Activated CD4-positive, alpha-beta T cell treated with anti-CD3 and anti-CD28 coated beads for 1 hour (primary cell): Measurements from ENCODE around the gene PGA3.
"Not testable (repeated sequence)": the region's sequence is repeated elsewhere in the genome, so short reads cannot be mapped to it uniquely, and the experiment has no call there.

Source experiments
- DNase-seq: peaks from one replicate; pipeline ENCODE4 v3.0.0-alpha.2; 2020

Gene PGA3

GRCh38 chr11:61172356-61172755 is 31.0 kb upstream of the PGA3 start:
- DNase-seq = no peak

- DNase-seq = no peak
These were observed 30.4 kb upstream of the PGA3 start for GRCh38 chr11:61172888-61173287.

GRCh38 chr11:61173456-61173855 is 29.9 kb upstream of the PGA3 start:
- DNase-seq = no peak

GRCh38 chr11:61174273-61174672 is 29.0 kb upstream of the PGA3 start:
- no peak for DNase-seq

- DNase-seq = no peak
These were observed 28.4 kb upstream of the PGA3 start for GRCh38 chr11:61174949-61175348.

- no peak for DNase-seq
These were observed 26.9 kb upstream of the PGA3 start for GRCh38 chr11:61176446-61176845.

GRCh38 chr11:61180205-61180604 is 23.1 kb upstream of the PGA3 start:
- DNase-seq = not testable (repeated sequence)

- DNase-seq = no peak
These were observed 21.8 kb upstream of the PGA3 start for GRCh38 chr11:61181489-61181888.

GRCh38 chr11:61183645-61184044 is 19.7 kb upstream of the PGA3 start:
- DNase-seq = no peak

GRCh38 chr11:61186504-61186903 is 16.8 kb upstream of the PGA3 start:
- no peak for DNase-seq

- DNase-seq = peak; percentile 64
These were observed 15.7 kb upstream of the PGA3 start for GRCh38 chr11:61187505-61188130.

GRCh38 chr11:61189933-61190332 is 13.4 kb upstream of the PGA3 start:
- no peak for DNase-seq

GRCh38 chr11:61193596-61193995 is 9.7 kb upstream of the PGA3 start:
- DNase-seq = no peak

- DNase-seq = no peak
These were observed 9.1 kb upstream of the PGA3 start for GRCh38 chr11:61194169-61194671.

GRCh38 chr11:61194981-61195695 is 8.2 kb upstream of the PGA3 start:
- DNase-seq = no peak

- DNase-seq = no peak
These were observed 7.6 kb upstream of the PGA3 start for GRCh38 chr11:61195719-61196118.

- DNase-seq = no peak
These were observed 5.0 kb upstream of the PGA3 start for GRCh38 chr11:61198361-61198760.

GRCh38 chr11:61198948-61199523 is 4.3 kb upstream of the PGA3 start:
- DNase-seq = no peak

- no peak for DNase-seq
These were observed 1.8 kb upstream of the PGA3 start for GRCh38 chr11:61201476-61201875.

GRCh38 chr11:61203873-61204272 is 558 bp downstream of the PGA3 start:
- DNase-seq = not testable (repeated sequence)

GRCh38 chr11:61204502-61205059 is 1.3 kb downstream of the PGA3 start:
- not testable (repeated sequence) for DNase-seq

- DNase-seq = not testable (repeated sequence)
These were observed 4.5 kb downstream of the PGA3 start for GRCh38 chr11:61207636-61208310.

- not testable (repeated sequence) for DNase-seq
These were observed 7.3 kb downstream of the PGA3 start for GRCh38 chr11:61210629-61211028.
